ENCODE results near the gene ST6GALNAC2. TPM values are rescaled to one million over a fixed set of nuclear protein-coding genes. Genes with fewer than 3 reads are reported as not detected.
"Not testable (repeated sequence)": the region's sequence is repeated elsewhere in the genome, so short reads cannot be mapped to it uniquely, and the experiment has no call there.

ST6GALNAC2 gene
- total RNA-seq, 4 donors from 2014 or later: 8.7 to 17.8 (median 13.3) TPM

GRCh38 chr17:76523084-76524037 is 62.3 kb downstream of the ST6GALNAC2 start:
- Histone ChIP-seq H3K4me1 (peaks cover 34 to 38% (median 37%) of the 10 kb centered on the region in 4 donors), H3K36me3 (no peaks in the 10 kb centered on the region), H3K9me3 (no peaks in the 10 kb centered on the region), H3K27me3 (peaks cover 0 to 46% (median 0%) of the 10 kb centered on the region in 4 donors), H3K4me3 (no peak overlapping the region), H3K27ac (replicated peaks in 1 of 4) (no peak overlapping the region)
- no peak for DNase-seq (ENCODE audit: extremely low spot score)
- intact Hi-C loops (cut with DNase I): loop anchor here (1.0 to 5.0 kb wide), 3 partner anchors 34 to 101 kb away; no protein-coding TSS in a partner anchor
- TF ChIP-seq EP300 (IDR thresholded peaks at IDR 0.05) (no peak), POLR2A (IDR thresholded peaks at IDR 0.05; ENCODE audit: low read depth) (no peak), POLR2AphosphoS5 (IDR thresholded peaks at IDR 0.05) (peak in 1 of 2 donors; percentile 56), CTCF (IDR thresholded peaks at IDR 0.05) (peak in 2 of 3 experiments; percentile 99 to 100)
- 24% methylated on average over 25 of the region's 35 CpGs for WGBS

GRCh38 chr17:76521683-76522082 is 64.0 kb downstream of the ST6GALNAC2 start:
- not testable (repeated sequence) for H3K9me3 ChIP-seq; H3K4me3 ChIP-seq; DNase-seq (ENCODE audit: extremely low spot score); H3K27ac ChIP-seq (replicated peaks in 1 of 4); H3K36me3 ChIP-seq
- Histone ChIP-seq H3K4me1 (peaks cover 21 to 22% (median 22%) of the 10 kb centered on the region in 4 donors), H3K27me3 (peaks cover 0 to 29% (median 0%) of the 10 kb centered on the region in 4 donors)
- 88% methylated on average over 10 of the region's 10 CpGs for WGBS
- intact Hi-C loops (cut with DNase I): loop anchor here (2.0 to 5.0 kb wide), 2 partner anchors 36 to 65 kb away; no protein-coding TSS in a partner anchor

GRCh38 chr17:76521262-76521661 is 64.4 kb downstream of the ST6GALNAC2 start:
- Histone ChIP-seq H3K4me1 (peaks cover 21 to 22% (median 22%) of the 10 kb centered on the region in 4 donors), H3K9me3 (no peaks in the 10 kb centered on the region), H3K27me3 (peaks cover 0 to 28% (median 0%) of the 10 kb centered on the region in 4 donors), H3K36me3 (no peaks in the 10 kb centered on the region), H3K27ac (replicated peaks in 1 of 4) (no peak overlapping the region), H3K4me3 (no peak overlapping the region)
- 95% methylated on average over 6 of the region's 7 CpGs for WGBS
- no peak for DNase-seq (ENCODE audit: extremely low spot score)
- intact Hi-C loops (cut with DNase I): loop anchor here (5.0 kb wide), 1 partner anchor 36 kb away; no protein-coding TSS in a partner anchor
- TF ChIP-seq POLR2A (IDR thresholded peaks at IDR 0.05; ENCODE audit: low read depth): no peak
- no peak for TF ChIP-seq EP300 (IDR thresholded peaks at IDR 0.05)
- TF ChIP-seq CTCF (IDR thresholded peaks at IDR 0.05): no peak
- no peak for TF ChIP-seq POLR2AphosphoS5 (IDR thresholded peaks at IDR 0.05)

GRCh38 chr17:76519048-76519966 is 66.4 kb downstream of the ST6GALNAC2 start:
- WGBS: 71% methylated on average over 15 of the region's 15 CpGs
- H3K27me3 ChIP-seq: peaks cover 0 to 28% (median 0%) of the 10 kb centered on the region in 4 donors
- no peaks in the 10 kb centered on the region for H3K36me3 ChIP-seq
- no peak overlapping the region for H3K4me3 ChIP-seq
- peaks cover 17 to 22% (median 20%) of the 10 kb centered on the region in 4 donors for H3K4me1 ChIP-seq
- intact Hi-C loops (cut with DNase I): no loop called here
- H3K27ac ChIP-seq (replicated peaks in 1 of 4): no peak overlapping the region
- no peak for TF ChIP-seq CTCF (IDR thresholded peaks at IDR 0.05)
- TF ChIP-seq EP300 (IDR thresholded peaks at IDR 0.05): no peak
- TF ChIP-seq POLR2AphosphoS5 (IDR thresholded peaks at IDR 0.05): no peak
- TF ChIP-seq POLR2A (IDR thresholded peaks at IDR 0.05; ENCODE audit: low read depth): no peak
- no peaks in the 10 kb centered on the region for H3K9me3 ChIP-seq
- DNase-seq (ENCODE audit: extremely low spot score): no peak

Measured in esophagus muscularis mucosa (tissue), 4 donors.